SKM-1 (cell line): ENCODE results near the gene HHAT.

ENCODE experiments used
- DNase-seq: peaks from one replicate; lab custom pipeline; 2025; ENCODE audit not compliant: unreplicated experiment; lab: John Stamatoyannopoulos, UW

HHAT gene

GRCh38 chr1:210328746-210329503 lies at the start of gene HHAT:
Gene HHAT (plus strand): TSS chr1:210328902. CDS start chr1:210348976, 20,074 bp downstream.
- DNase-seq, result peak; percentile 81

- DNase-seq, result no peak
These were observed 48.5 kb upstream of the HHAT start for GRCh38 chr1:210280221-210280620.

GRCh38 chr1:210288116-210288515 lies 40.6 kb upstream of the HHAT start:
- no peak for DNase-seq

GRCh38 chr1:210289248-210289647 lies 39.5 kb upstream of the HHAT start:
- DNase-seq, result no peak

GRCh38 chr1:210291081-210291764 lies 37.5 kb upstream of the HHAT start:
- no peak for DNase-seq

- DNase-seq, result no peak
These were observed 36.9 kb upstream of the HHAT start for GRCh38 chr1:210291786-210292230.

GRCh38 chr1:210292231-210292871 lies 36.4 kb upstream of the HHAT start:
- DNase-seq, result no peak

GRCh38 chr1:210293171-210293607 lies 35.5 kb upstream of the HHAT start:
- no peak for DNase-seq

- no peak for DNase-seq
These were observed 33.5 kb upstream of the HHAT start for GRCh38 chr1:210294999-210295745.

- DNase-seq, result no peak
These were observed 32.0 kb upstream of the HHAT start for GRCh38 chr1:210296682-210297081.

- no peak for DNase-seq
These were observed 30.4 kb upstream of the HHAT start for GRCh38 chr1:210298296-210298695.

GRCh38 chr1:210298936-210299335 lies 29.8 kb upstream of the HHAT start:
- no peak for DNase-seq

GRCh38 chr1:210299501-210299900 lies 29.2 kb upstream of the HHAT start:
- no peak for DNase-seq

- no peak for DNase-seq
These were observed 27.6 kb upstream of the HHAT start for GRCh38 chr1:210300923-210301614.

- no peak for DNase-seq
These were observed 27.1 kb upstream of the HHAT start for GRCh38 chr1:210301615-210302000.

- DNase-seq, result no peak
These were observed 26.2 kb upstream of the HHAT start for GRCh38 chr1:210302501-210302900.

GRCh38 chr1:210303391-210303790 lies 25.3 kb upstream of the HHAT start:
- DNase-seq, result no peak

GRCh38 chr1:210310562-210311153 lies 18.0 kb upstream of the HHAT start:
- DNase-seq, result no peak

GRCh38 chr1:210311726-210312493 lies 16.8 kb upstream of the HHAT start:
- no peak for DNase-seq
